Bladder microvascular endothelial cell (primary cell): Measurements from ENCODE around the gene ZNF513. TPM values are rescaled to one million over a fixed set of nuclear protein-coding genes. Genes with fewer than 3 reads are reported as not detected.

Source experiments
- total RNA-seq: library from RNA; depleted of rRNA; stranded (reverse); fragments of >200 nt; gene quantifications from 2 replicates; pipeline ENCODE4 v1.2.3, GENCODE V29; 2014

ZNF513 gene
- 5.2 and 9.3 TPM in 2 replicates for total RNA-seq

GRCh38 chr2:27380626-27381545 is at the start of gene ZNF513:
Gene ZNF513, minus strand, starts transcription at chr2:27380734. Its CDS starts 208 bp downstream, at chr2:27380526.

GRCh38 chr2:27428213-27428977 is 47.9 kb upstream of the ZNF513 start, which contains the start of gene NRBP1:
Gene NRBP1, plus strand, starts transcription at chr2:27428631. Its CDS starts 4,643 bp downstream, at chr2:27433274.

GRCh38 chr2:27409321-27410073 is 29.0 kb upstream of the ZNF513 start, which contains the start of gene PPM1G:
Gene PPM1G, minus strand, starts transcription at chr2:27409591. Its CDS starts 169 bp downstream, at chr2:27409422.

GRCh38 chr2:27370026-27370815 is 10.3 kb downstream of the ZNF513 start, which contains the start of the genes EIF2B4 and SNX17:
Gene EIF2B4, minus strand, starts transcription at chr2:27370338. Its CDS starts 24 bp downstream, at chr2:27370314.
Gene SNX17, plus strand, starts transcription at chr2:27370616. Its CDS starts 128 bp downstream, at chr2:27370744.

DNA sequence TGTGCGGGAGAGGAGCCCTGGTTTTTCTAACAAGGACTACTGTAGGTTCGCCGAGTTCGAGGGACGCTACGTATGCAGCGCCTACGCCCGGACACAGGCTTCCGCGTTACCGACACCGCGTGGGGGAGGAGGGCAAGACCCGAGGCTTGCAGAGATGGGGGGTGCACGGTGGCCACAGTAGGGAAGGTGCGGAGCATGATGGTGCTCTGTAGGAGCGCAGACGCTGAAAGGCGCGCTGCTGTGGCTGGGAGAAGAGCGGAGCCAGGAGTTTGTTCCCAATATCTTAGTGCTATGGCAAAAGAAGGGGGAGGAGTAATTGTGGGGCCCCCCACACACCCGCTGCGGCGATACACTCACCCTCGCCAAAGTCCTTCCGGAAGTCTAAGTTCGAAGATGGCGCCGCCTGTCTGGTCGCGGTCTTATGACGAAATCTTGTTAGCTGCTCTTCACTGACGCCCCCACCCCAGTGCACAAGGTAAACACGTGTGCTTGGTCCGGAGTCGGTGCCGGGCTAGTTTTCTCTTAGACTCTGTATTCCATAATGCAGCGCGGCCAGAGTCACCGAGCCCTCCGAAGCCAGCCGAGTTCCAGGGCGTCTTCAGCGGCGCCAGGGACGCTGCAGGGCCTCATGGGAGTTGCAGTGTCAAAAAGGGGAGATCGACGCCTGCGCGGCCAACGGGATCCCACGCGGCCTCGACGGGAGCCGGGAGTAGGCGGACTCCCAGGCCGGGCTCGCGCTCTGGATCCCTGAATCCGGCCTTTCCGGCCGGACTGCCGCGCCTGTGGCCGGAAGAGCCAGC is 24.0 kb downstream of the ZNF513 start, which contains the start of gene GTF3C2:
Gene GTF3C2, minus strand, starts transcription at position 383 of the 800 bp plus-strand sequence. CDS start 13,210 bp downstream, outside the sequence.

Other genes with a start within 250 kb of the ZNF513 start
- gene PREB, start 246.1 kb downstream of the ZNF513 start, total RNA-seq, result 23.2 and 61.4 TPM in 2 replicates
- not detected in 2 replicates for gene PRR30, start 241.3 kb downstream of the ZNF513 start, total RNA-seq
- not detected in 2 replicates for gene TCF23, start 231.7 kb downstream of the ZNF513 start, total RNA-seq
- 95.0 and 112 TPM in 2 replicates for gene ATRAID, start 168.7 kb downstream of the ZNF513 start, total RNA-seq
- 10.7 and 57.2 TPM in 2 replicates for gene SLC5A6, start 168.5 kb downstream of the ZNF513 start, total RNA-seq
- gene CAD, start 163.4 kb downstream of the ZNF513 start, total RNA-seq, result 27.0 and 81.6 TPM in 2 replicates
- gene SLC30A3, start 117.7 kb downstream of the ZNF513 start, total RNA-seq, result 0.81 and 34.7 TPM in 2 replicates
- gene DNAJC5G, start 105.3 kb downstream of the ZNF513 start, total RNA-seq, result 0.16 and 4.4 TPM in 2 replicates
- 3.1 TPM in 1 of 2 replicates, not detected in the other for gene TRIM54, start 98.3 kb downstream of the ZNF513 start, total RNA-seq
- 0.44 and 0.49 TPM in 2 replicates for gene UCN, start 72.3 kb downstream of the ZNF513 start, total RNA-seq
- gene MPV17, start 57.6 kb downstream of the ZNF513 start, total RNA-seq, result 32.4 and 55.7 TPM in 2 replicates
- gene GTF3C2, start 24.0 kb downstream of the ZNF513 start, total RNA-seq, result 18.3 and 38.1 TPM in 2 replicates
- 22.7 and 28.9 TPM in 2 replicates for gene EIF2B4, start 10.4 kb downstream of the ZNF513 start, total RNA-seq
- gene SNX17, start 10.1 kb downstream of the ZNF513 start, total RNA-seq, result 99.7 and 119 TPM in 2 replicates
- 113 and 147 TPM in 2 replicates for gene PPM1G, start 28.9 kb upstream of the ZNF513 start, total RNA-seq
- gene NRBP1, start 47.9 kb upstream of the ZNF513 start, total RNA-seq, result 87.1 and 120 TPM in 2 replicates
- gene KRTCAP3, start 61.6 kb upstream of the ZNF513 start, total RNA-seq, result 0.44 and 0.49 TPM in 2 replicates
- 12.0 and 20.0 TPM in 2 replicates for gene IFT172, start 109.0 kb upstream of the ZNF513 start, total RNA-seq
- gene FNDC4, start 114.5 kb upstream of the ZNF513 start, total RNA-seq, result 11.6 and 14.6 TPM in 2 replicates
- under 0.01 and 0.19 TPM in 2 replicates for gene GCKR, start 116.1 kb upstream of the ZNF513 start, total RNA-seq
- 11.2 and 26.9 TPM in 2 replicates for gene ZNF512, start 202.3 kb upstream of the ZNF513 start, total RNA-seq
- 1.8 and 2.6 TPM in 2 replicates for gene CCDC121, start 248.3 kb upstream of the ZNF513 start, total RNA-seq
- gene GPN1, start 248.3 kb upstream of the ZNF513 start, total RNA-seq, result 30.9 and 43.2 TPM in 2 replicates